ENCODE measurements around the gene NRIP1.

NRIP1 gene

DNA sequence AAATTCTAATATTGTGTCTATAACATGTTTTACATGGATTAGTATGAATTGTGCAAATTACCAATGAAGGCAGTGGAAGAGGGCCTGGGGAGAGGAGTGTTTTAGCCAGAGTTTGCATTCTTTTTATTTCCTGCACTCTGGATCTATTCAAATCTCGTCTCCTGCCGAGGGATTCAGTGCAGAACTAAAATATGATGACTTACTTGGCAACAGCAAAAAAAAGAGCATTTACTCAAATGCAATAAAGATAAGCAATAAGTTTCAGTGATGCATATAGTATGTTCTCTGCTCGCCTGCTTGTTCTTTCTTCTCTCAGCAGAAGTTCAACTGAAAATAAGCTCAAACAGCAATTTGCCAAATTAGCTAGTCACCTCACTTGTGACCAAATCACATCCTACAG, 33.4 kb upstream of the NRIP1 start:
- Histone ChIP-seq H3K27me3 (ENCODE audit: insufficient read depth, low read length, poor library complexity) (no peaks in the 10 kb centered on the region), H2BK15ac (replicated peaks; ENCODE audit: low read depth) (no peak overlapping the region), H3K4me1 (ENCODE audit: control insufficient read depth, low read depth, low read length) (no peaks in the 10 kb centered on the region), H2AK5ac (ENCODE audit: low read length) (no peak overlapping the region), H3K56ac (ENCODE audit: low read length) (no peak overlapping the region), H3K79me2 (ENCODE audit: control insufficient read depth, insufficient read depth, low read length) (no peaks in the 10 kb centered on the region), H3K4me2 (ENCODE audit: low read length) (no peak overlapping the region), H2BK5ac (ENCODE audit: low read length) (no peak overlapping the region), H3K23ac (ENCODE audit: low read length) (no peak overlapping the region), H3K18ac (ENCODE audit: low read length) (no peak overlapping the region), H4K5ac (ENCODE audit: low read length) (no peak overlapping the region), H3K4ac (ENCODE audit: low read depth, low read length) (no peak overlapping the region), H3K4me3 (ENCODE audit: low read length) (no peak overlapping the region), H3K9ac (ENCODE audit: low read length) (no peak overlapping the region), H3K79me1 (ENCODE audit: low read length) (no peaks in the 10 kb centered on the region), H3K36me3 (ENCODE audit: control insufficient read depth, insufficient read depth, low read length) (no peaks in the 10 kb centered on the region), H3K27ac (ENCODE audit: low read depth, low read length) (no peak overlapping the region), H4K8ac (ENCODE audit: low read depth, low read length) (no peak overlapping the region), H2BK120ac (ENCODE audit: low read depth, low read length) (no peak overlapping the region)
- no CpG with 5 or more reads among the region's 3 CpGs for WGBS (ENCODE audit: extremely low coverage, insufficient coverage, low lambda C conversion rate)
- DNase-seq: no peak

DNA sequence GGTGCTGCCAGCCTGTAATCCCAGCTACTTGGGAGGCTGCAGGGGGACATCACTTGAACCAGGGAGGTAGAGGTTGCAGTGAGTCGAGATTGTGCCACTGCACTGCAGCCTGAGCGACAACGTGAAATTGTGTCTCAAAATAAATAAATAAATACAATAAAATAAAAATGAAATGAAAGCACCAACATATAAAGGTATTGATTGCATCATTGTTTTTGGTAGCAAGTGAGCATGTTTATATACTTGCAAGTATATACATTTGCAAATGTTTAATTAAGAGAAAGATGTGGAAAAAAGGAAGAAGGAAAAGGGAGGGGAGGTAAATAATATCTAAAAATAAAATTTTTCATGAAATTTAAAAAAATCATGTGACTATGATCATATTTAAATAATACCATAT, 32.8 kb upstream of the NRIP1 start:
- Histone ChIP-seq H2AK5ac (ENCODE audit: low read length) (no peak overlapping the region), H4K8ac (ENCODE audit: low read depth, low read length) (no peak overlapping the region), H3K18ac (ENCODE audit: low read length) (no peak overlapping the region), H2BK15ac (replicated peaks; ENCODE audit: low read depth) (no peak overlapping the region), H3K9ac (ENCODE audit: low read length) (no peak overlapping the region), H3K36me3 (ENCODE audit: control insufficient read depth, insufficient read depth, low read length) (no peaks in the 10 kb centered on the region), H4K5ac (ENCODE audit: low read length) (no peak overlapping the region), H2BK120ac (ENCODE audit: low read depth, low read length) (no peak overlapping the region), H3K4me3 (ENCODE audit: low read length) (no peak overlapping the region), H3K56ac (ENCODE audit: low read length) (no peak overlapping the region), H3K23ac (ENCODE audit: low read length) (no peak overlapping the region), H3K27me3 (ENCODE audit: insufficient read depth, low read length, poor library complexity) (no peaks in the 10 kb centered on the region), H3K4me2 (ENCODE audit: low read length) (no peak overlapping the region), H3K4me1 (ENCODE audit: control insufficient read depth, low read depth, low read length) (no peaks in the 10 kb centered on the region), H3K79me2 (ENCODE audit: control insufficient read depth, insufficient read depth, low read length) (no peaks in the 10 kb centered on the region), H2BK5ac (ENCODE audit: low read length) (no peak overlapping the region), H3K27ac (ENCODE audit: low read depth, low read length) (no peak overlapping the region), H3K4ac (ENCODE audit: low read depth, low read length) (no peak overlapping the region), H3K79me1 (ENCODE audit: low read length) (no peaks in the 10 kb centered on the region)
- no CpG with 5 or more reads among the region's 3 CpGs for WGBS (ENCODE audit: extremely low coverage, insufficient coverage, low lambda C conversion rate)
- DNase-seq: no peak

DNA sequence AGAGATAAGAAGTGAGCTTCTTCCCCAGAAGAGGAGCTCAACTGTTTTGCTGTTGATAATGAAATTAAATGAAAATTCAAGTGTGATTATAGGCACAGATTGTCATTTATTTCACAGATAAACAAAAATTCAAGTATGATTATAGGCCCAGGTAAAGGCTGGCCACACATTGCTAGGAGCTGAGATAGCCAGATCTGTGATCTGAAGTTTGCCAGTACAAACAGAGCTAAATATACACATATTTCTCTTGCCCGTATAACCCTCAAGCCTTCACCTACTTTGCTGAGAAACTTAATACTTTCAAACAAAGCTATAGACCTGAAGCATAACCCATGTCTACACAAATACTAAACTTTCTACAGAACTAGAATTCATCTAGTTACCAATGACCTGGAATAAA, 31.3 kb upstream of the NRIP1 start:
- H3K27ac ChIP-seq (ENCODE audit: low read depth, low read length): no peak overlapping the region
- no peak overlapping the region for H2BK15ac ChIP-seq (replicated peaks; ENCODE audit: low read depth)
- no CpG with 5 or more reads among the region's 1 CpG for WGBS (ENCODE audit: extremely low coverage, insufficient coverage, low lambda C conversion rate)

DNA sequence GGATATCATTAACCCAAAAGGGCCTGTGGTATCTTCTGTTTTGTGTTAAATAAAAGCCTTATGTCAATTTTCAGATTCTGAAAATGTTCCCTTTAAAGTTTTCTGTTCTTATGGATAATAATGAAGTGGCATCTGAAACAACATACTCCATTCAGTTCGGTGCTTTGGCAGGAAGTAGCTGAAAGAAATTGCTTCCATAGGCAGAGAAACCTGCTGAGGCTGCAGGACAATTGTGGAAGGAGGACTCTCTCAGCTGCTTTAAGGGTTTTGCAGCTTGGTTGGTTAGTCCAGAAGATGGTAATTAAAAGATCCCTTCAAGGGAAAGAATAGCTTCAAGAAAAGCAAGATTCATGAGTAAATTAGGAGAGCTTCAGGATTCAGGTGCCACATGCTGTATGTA, 30.5 kb upstream of the NRIP1 start:
- Histone ChIP-seq H4K5ac (ENCODE audit: low read length) (no peak overlapping the region), H3K36me3 (ENCODE audit: control insufficient read depth, insufficient read depth, low read length) (no peaks in the 10 kb centered on the region), H3K79me1 (ENCODE audit: low read length) (no peaks in the 10 kb centered on the region), H3K4me3 (ENCODE audit: low read length) (no peak overlapping the region), H3K4me2 (ENCODE audit: low read length) (no peak overlapping the region), H3K23ac (ENCODE audit: low read length) (no peak overlapping the region), H3K79me2 (ENCODE audit: control insufficient read depth, insufficient read depth, low read length) (no peaks in the 10 kb centered on the region), H4K8ac (ENCODE audit: low read depth, low read length) (no peak overlapping the region), H3K18ac (ENCODE audit: low read length) (no peak overlapping the region), H3K9ac (ENCODE audit: low read length) (no peak overlapping the region), H3K27me3 (ENCODE audit: insufficient read depth, low read length, poor library complexity) (no peaks in the 10 kb centered on the region), H3K4ac (ENCODE audit: low read depth, low read length) (no peak overlapping the region), H2BK120ac (ENCODE audit: low read depth, low read length) (no peak overlapping the region), H2AK5ac (ENCODE audit: low read length) (no peak overlapping the region), H3K4me1 (ENCODE audit: control insufficient read depth, low read depth, low read length) (no peaks in the 10 kb centered on the region), H2BK15ac (replicated peaks; ENCODE audit: low read depth) (no peak overlapping the region), H2BK5ac (ENCODE audit: low read length) (no peak overlapping the region), H3K56ac (ENCODE audit: low read length) (no peak overlapping the region), H3K27ac (ENCODE audit: low read depth, low read length) (no peak overlapping the region)
- no CpG with 5 or more reads among the region's 1 CpG for WGBS (ENCODE audit: extremely low coverage, insufficient coverage, low lambda C conversion rate)
- no peak for DNase-seq

More for the DNA sequence above, 31.3 kb upstream of the NRIP1 start:
- H3K36me3 ChIP-seq (ENCODE audit: control insufficient read depth, insufficient read depth, low read length): no peaks in the 10 kb centered on the region
- no peak overlapping the region for H2BK120ac ChIP-seq (ENCODE audit: low read depth, low read length)
- no peaks in the 10 kb centered on the region for H3K27me3 ChIP-seq (ENCODE audit: insufficient read depth, low read length, poor library complexity)
- no peak overlapping the region for H3K23ac ChIP-seq (ENCODE audit: low read length)
- no peak overlapping the region for H3K18ac ChIP-seq (ENCODE audit: low read length)
- no peak overlapping the region for H3K9ac ChIP-seq (ENCODE audit: low read length)
- no peak overlapping the region for H4K8ac ChIP-seq (ENCODE audit: low read depth, low read length)
- no peak overlapping the region for H3K4ac ChIP-seq (ENCODE audit: low read depth, low read length)
- H3K79me1 ChIP-seq (ENCODE audit: low read length): no peaks in the 10 kb centered on the region
- no peak for DNase-seq
- H3K4me3 ChIP-seq (ENCODE audit: low read length): no peak overlapping the region
- H4K5ac ChIP-seq (ENCODE audit: low read length): no peak overlapping the region
- H3K79me2 ChIP-seq (ENCODE audit: control insufficient read depth, insufficient read depth, low read length): no peaks in the 10 kb centered on the region
- H2AK5ac ChIP-seq (ENCODE audit: low read length): no peak overlapping the region
- no peak overlapping the region for H3K4me2 ChIP-seq (ENCODE audit: low read length)
- H2BK5ac ChIP-seq (ENCODE audit: low read length): no peak overlapping the region
- H3K4me1 ChIP-seq (ENCODE audit: control insufficient read depth, low read depth, low read length): no peaks in the 10 kb centered on the region
- H3K56ac ChIP-seq (ENCODE audit: low read length): no peak overlapping the region

DNA sequence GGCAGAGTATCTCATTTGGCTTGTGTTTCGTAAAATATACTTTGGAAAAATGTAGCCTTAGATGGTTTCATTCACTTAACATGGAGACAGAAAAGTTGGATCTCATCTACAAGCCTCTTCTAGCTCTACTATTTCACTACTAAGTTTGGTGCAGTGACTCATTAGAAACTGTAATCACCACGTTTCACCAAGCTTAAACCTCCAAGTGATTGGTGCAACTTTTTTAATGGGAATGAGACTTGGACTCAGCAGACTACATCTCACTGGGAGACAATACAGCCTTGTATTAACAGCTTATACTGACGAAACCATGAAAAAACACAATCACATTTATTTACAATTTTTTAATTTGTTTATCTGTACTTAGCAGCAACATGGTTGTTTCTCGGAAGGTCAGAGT, 29.9 kb upstream of the NRIP1 start:
- Histone ChIP-seq H2BK120ac (ENCODE audit: low read depth, low read length) (no peak overlapping the region), H4K5ac (ENCODE audit: low read length) (no peak overlapping the region), H3K36me3 (ENCODE audit: control insufficient read depth, insufficient read depth, low read length) (no peaks in the 10 kb centered on the region), H3K18ac (ENCODE audit: low read length) (no peak overlapping the region), H3K79me2 (ENCODE audit: control insufficient read depth, insufficient read depth, low read length) (no peaks in the 10 kb centered on the region), H3K56ac (ENCODE audit: low read length) (no peak overlapping the region), H3K4me1 (ENCODE audit: control insufficient read depth, low read depth, low read length) (no peaks in the 10 kb centered on the region), H2BK5ac (ENCODE audit: low read length) (no peak overlapping the region), H3K4ac (ENCODE audit: low read depth, low read length) (no peak overlapping the region), H4K8ac (ENCODE audit: low read depth, low read length) (no peak overlapping the region), H3K9ac (ENCODE audit: low read length) (no peak overlapping the region), H3K27me3 (ENCODE audit: insufficient read depth, low read length, poor library complexity) (no peaks in the 10 kb centered on the region), H2AK5ac (ENCODE audit: low read length) (no peak overlapping the region), H2BK15ac (replicated peaks; ENCODE audit: low read depth) (no peak overlapping the region), H3K4me3 (ENCODE audit: low read length) (no peak overlapping the region), H3K4me2 (ENCODE audit: low read length) (no peak overlapping the region), H3K79me1 (ENCODE audit: low read length) (no peaks in the 10 kb centered on the region), H3K23ac (ENCODE audit: low read length) (no peak overlapping the region), H3K27ac (ENCODE audit: low read depth, low read length) (no peak overlapping the region)
- DNase-seq: no peak
- no CpG with 5 or more reads among the region's 4 CpGs for WGBS (ENCODE audit: extremely low coverage, insufficient coverage, low lambda C conversion rate)

DNA sequence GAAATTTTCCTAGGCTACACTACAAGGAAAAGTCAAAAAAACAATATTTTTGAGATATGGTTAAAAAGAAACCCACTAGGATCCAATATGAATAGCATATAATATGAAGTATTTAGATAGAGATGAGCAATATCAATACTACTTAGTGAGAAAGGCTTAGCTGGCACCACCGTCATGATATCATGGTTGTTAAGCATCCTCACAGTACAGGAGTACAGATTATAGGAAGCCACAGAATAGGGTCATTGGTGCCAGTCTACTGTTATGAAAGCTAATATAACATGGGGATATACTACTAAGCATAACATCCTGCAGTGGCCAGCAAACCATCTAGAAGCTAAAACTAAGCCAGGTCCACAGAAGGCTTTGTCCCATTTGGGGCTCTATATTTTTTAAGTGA, 28.4 kb upstream of the NRIP1 start:
- Histone ChIP-seq H3K79me1 (ENCODE audit: low read length) (no peaks in the 10 kb centered on the region), H2BK5ac (ENCODE audit: low read length) (no peak overlapping the region), H3K23ac (ENCODE audit: low read length) (no peak overlapping the region), H3K4ac (ENCODE audit: low read depth, low read length) (no peak overlapping the region), H3K4me2 (ENCODE audit: low read length) (no peak overlapping the region), H4K8ac (ENCODE audit: low read depth, low read length) (no peak overlapping the region), H3K27ac (ENCODE audit: low read depth, low read length) (no peak overlapping the region), H3K9ac (ENCODE audit: low read length) (no peak overlapping the region), H3K79me2 (ENCODE audit: control insufficient read depth, insufficient read depth, low read length) (no peaks in the 10 kb centered on the region), H4K5ac (ENCODE audit: low read length) (no peak overlapping the region), H3K4me3 (ENCODE audit: low read length) (no peak overlapping the region), H2BK15ac (replicated peaks; ENCODE audit: low read depth) (no peak overlapping the region), H2BK120ac (ENCODE audit: low read depth, low read length) (no peak overlapping the region), H3K18ac (ENCODE audit: low read length) (no peak overlapping the region), H3K56ac (ENCODE audit: low read length) (no peak overlapping the region), H3K27me3 (ENCODE audit: insufficient read depth, low read length, poor library complexity) (no peaks in the 10 kb centered on the region), H2AK5ac (ENCODE audit: low read length) (no peak overlapping the region), H3K4me1 (ENCODE audit: control insufficient read depth, low read depth, low read length) (no peaks in the 10 kb centered on the region), H3K36me3 (ENCODE audit: control insufficient read depth, insufficient read depth, low read length) (no peaks in the 10 kb centered on the region)
- WGBS (ENCODE audit: extremely low coverage, insufficient coverage, low lambda C conversion rate): no CpG with 5 or more reads among the region's 1 CpG
- DNase-seq: no peak
